Right renal cortex interstitium (tissue), 3 donors: Measurements from ENCODE around the gene BAZ1B. TPM values are rescaled to one million over a fixed set of nuclear protein-coding genes. Genes with fewer than 3 reads are reported as not detected.

ENCODE experiments used
- DNase-seq, 3 donors: peaks; one replicate each; pipeline ENCODE4 v3.0.0-alpha.2; 2013; ENCODE audit warnings: low read depth in 3 of 3, low spot score in 2 of 3
- polyA plus RNA-seq, 3 donors: library from polyadenylated mRNA; unstranded; fragments of 120-200 nt; gene quantifications; one replicate each; pipeline ENCODE4 v1.2.1, GENCODE V29; 2013; ENCODE audit not compliant: insufficient read length in 3 of 3

The BAZ1B gene
- polyA plus RNA-seq, 3 donors: 76.6 to 86.0 (median 80.5) TPM

GRCh38 chr7:73452999-73453635, 69.0 kb downstream of the BAZ1B start:
- DNase-seq: no peak

- peak in 1 of 3 donors; percentile 31 for DNase-seq
These were observed 70.2 kb downstream of the BAZ1B start for GRCh38 chr7:73451780-73452398.

- DNase-seq: no peak
These were observed 72.7 kb downstream of the BAZ1B start for GRCh38 chr7:73449422-73449821.

GRCh38 chr7:73448609-73449008, 73.5 kb downstream of the BAZ1B start:
- DNase-seq: no peak

- DNase-seq: no peak
These were observed 74.9 kb downstream of the BAZ1B start for GRCh38 chr7:73447121-73447733.

- no peak for DNase-seq
These were observed 75.4 kb downstream of the BAZ1B start for GRCh38 chr7:73446682-73447081.

GRCh38 chr7:73443548-73444255, 78.4 kb downstream of the BAZ1B start:
- DNase-seq: no peak

GRCh38 chr7:73442903-73443500, 79.1 kb downstream of the BAZ1B start:
- no peak for DNase-seq

GRCh38 chr7:73442222-73442902, 79.7 kb downstream of the BAZ1B start:
- DNase-seq: no peak

- no peak for DNase-seq
These were observed 82.7 kb downstream of the BAZ1B start for GRCh38 chr7:73439410-73439704.

GRCh38 chr7:73438547-73439409, 83.3 kb downstream of the BAZ1B start:
- DNase-seq: no peak

- no peak for DNase-seq
These were observed 84.3 kb downstream of the BAZ1B start for GRCh38 chr7:73437621-73438416.

- no peak for DNase-seq
These were observed 85.0 kb downstream of the BAZ1B start for GRCh38 chr7:73437091-73437490.

GRCh38 chr7:73436031-73436929, 85.8 kb downstream of the BAZ1B start:
- DNase-seq: no peak

GRCh38 chr7:73435471-73436009, 86.6 kb downstream of the BAZ1B start:
- DNase-seq: no peak

- no peak for DNase-seq
These were observed 87.4 kb downstream of the BAZ1B start for GRCh38 chr7:73434701-73435069.

- DNase-seq: no peak
These were observed 88.0 kb downstream of the BAZ1B start for GRCh38 chr7:73433924-73434700.
